ENCODE data around the gene LIMS2. TPM values are rescaled to one million over a fixed set of nuclear protein-coding genes. Genes with fewer than 3 reads are reported as not detected.

LIMS2 gene
- total RNA-seq, 4 donors from 2014 or later: 5.3 to 15.5 (median 9.9) TPM

DNA sequence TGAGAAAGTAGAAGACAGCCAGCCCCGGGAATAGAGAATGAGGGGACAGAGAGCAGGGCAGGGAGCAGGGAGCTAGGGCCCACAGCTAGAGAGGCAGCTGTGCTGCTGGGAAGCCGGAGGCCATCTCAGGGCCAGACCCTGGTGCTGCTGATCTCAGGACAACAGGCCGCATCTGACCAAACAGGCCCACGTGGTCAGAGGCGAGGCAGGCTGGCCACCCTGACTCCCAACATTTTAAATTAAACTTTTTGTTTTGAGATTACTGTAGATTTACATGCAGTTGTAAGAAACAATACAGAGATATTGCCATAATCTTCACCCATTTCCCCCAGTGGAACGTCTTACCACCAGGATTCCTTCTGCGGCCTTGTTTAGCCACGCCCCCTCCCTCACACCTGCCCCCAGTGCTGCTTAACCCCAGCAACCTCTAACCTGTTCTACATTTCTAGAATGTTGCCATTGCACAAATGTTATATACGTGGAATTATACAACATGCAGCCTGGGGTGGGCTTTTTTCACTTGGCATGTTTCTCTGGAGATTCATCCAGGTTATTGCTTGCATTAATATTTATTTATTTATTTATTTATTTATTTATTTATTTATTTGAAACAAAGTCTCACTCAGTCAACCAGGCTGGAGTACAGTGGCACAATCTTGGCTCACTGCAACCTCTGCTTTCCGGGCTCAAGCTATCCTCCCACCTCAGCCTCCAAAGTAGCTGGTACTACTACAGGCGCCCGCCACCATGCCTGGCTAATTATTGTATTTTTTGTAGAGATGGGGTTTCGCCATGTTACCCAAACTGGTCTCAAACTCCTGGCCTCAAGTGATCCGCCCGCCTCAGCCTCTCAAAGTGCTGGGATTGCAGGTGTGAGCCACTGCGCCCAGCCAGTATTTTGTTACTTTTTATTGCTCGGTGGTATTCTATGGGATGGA, 78.0 kb downstream of the LIMS2 start:
- intact Hi-C loops (cut with DNase I; ENCODE audit: low total_unique reads): no loop called here

DNA sequence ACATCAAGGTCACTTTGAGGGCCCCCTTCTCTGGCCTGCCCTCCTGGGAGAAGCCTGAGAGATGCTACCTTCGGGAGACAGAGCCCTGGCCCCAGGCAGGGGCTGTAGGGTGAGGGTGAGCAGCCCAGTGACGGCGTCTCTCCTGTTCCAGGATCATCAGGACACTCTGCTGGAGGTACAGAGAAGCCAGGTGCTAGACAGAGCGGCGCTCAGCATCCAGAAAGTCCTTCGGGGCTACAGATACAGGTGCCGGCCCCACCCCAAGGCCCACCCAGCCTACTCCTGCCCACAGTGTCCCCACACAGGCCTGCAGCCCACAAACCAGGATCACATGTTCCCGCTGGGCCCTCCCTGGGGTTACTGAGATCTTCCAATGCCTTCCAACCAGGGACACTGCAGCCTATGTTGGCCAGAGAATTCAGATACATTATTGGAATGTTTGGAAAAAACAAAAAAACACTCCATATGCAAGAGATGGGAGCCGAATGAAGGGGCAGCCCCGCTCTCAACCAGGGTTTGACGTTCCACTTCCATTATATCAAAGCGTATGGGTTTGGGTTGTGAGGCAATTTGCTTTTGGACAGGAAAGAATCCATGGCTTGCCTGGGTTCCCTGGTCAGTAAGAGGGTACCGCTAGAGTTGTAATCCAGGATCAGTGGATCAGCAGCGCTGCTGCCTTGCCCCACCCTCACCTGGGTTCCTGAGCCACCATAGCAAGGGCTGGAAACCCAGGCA, 78.9 kb downstream of the LIMS2 start:
- in situ Hi-C loops (cut with MboI; ENCODE audit: low sequenced_read_pairs in 4 of 4) (no loop called here), intact Hi-C loops (cut with DNase I; ENCODE audit: low total_unique reads) (no loop called here)
- TF ChIP-seq, protein P1, sequence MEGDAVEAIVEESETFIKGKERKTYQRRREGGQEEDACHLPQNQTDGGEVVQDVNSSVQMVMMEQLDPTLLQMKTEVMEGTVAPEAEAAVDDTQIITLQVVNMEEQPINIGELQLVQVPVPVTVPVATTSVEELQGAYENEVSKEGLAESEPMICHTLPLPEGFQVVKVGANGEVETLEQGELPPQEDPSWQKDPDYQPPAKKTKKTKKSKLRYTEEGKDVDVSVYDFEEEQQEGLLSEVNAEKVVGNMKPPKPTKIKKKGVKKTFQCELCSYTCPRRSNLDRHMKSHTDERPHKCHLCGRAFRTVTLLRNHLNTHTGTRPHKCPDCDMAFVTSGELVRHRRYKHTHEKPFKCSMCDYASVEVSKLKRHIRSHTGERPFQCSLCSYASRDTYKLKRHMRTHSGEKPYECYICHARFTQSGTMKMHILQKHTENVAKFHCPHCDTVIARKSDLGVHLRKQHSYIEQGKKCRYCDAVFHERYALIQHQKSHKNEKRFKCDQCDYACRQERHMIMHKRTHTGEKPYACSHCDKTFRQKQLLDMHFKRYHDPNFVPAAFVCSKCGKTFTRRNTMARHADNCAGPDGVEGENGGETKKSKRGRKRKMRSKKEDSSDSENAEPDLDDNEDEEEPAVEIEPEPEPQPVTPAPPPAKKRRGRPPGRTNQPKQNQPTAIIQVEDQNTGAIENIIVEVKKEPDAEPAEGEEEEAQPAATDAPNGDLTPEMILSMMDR (IDR thresholded peaks at IDR 0.05 in 4 of 5, conservative IDR thresholded peaks at IDR 0.05 in 1 of 5): no peak
- no peak for TF ChIP-seq POLR2A (IDR thresholded peaks at IDR 0.05)
- H3K27me3 ChIP-seq: no peaks in the 10 kb centered on the region
- H3K4me1 ChIP-seq: no peaks in the 10 kb centered on the region
- no peak for ATAC-seq
- no peaks in the 10 kb centered on the region for H3K36me3 ChIP-seq
- H3K4me3 ChIP-seq: no peak overlapping the region
- H3K27ac ChIP-seq: no peak overlapping the region
- DNase-seq: no peak
- H3K9me3 ChIP-seq: no peaks in the 10 kb centered on the region

More for the DNA sequence above, 78.0 kb downstream of the LIMS2 start:
- no peaks in the 10 kb centered on the region for H3K4me1 ChIP-seq
- H3K36me3 ChIP-seq: no peaks in the 10 kb centered on the region
- DNase-seq (no peak), ATAC-seq (no peak)
- no peak overlapping the region for H3K4me3 ChIP-seq
- H3K27me3 ChIP-seq: no peaks in the 10 kb centered on the region
- in situ Hi-C loops (cut with MboI; ENCODE audit: low sequenced_read_pairs in 4 of 4): no loop called here
- no peaks in the 10 kb centered on the region for H3K9me3 ChIP-seq
- no peak overlapping the region for H3K27ac ChIP-seq
- TF ChIP-seq, protein P1 (IDR thresholded peaks at IDR 0.05 in 4 of 5, conservative IDR thresholded peaks at IDR 0.05 in 1 of 5): no peak
- no peak for TF ChIP-seq POLR2A (IDR thresholded peaks at IDR 0.05)

DNA sequence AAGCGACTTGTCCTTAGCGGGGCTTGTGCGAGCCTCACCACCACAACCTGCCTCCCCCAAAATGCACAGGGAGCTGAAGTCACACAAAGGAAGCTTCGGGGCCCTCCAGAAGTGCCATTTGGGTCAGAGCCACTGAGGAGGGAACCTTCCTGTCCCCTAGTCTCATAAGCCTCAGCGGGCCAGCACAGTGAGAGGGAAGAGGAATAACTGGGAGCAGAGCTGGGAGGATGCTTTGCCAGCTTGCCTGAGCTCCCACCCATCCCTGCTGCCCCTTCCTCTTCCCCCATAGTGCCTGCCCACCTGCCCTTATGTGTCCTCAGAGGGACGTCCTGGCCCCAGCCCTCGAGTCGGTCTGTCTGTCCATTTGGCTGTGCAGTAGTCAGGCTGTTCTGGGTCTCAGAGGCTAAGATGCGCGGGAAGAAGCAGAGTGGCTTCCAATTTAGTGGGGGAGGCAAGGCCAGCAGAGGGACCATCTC, 81.2 kb downstream of the LIMS2 start:
- intact Hi-C loops (cut with DNase I; ENCODE audit: low total_unique reads) (loop anchor here (5.0 kb wide), 1 partner anchor 103 kb away; no protein-coding TSS in a partner anchor), in situ Hi-C loops (cut with MboI; ENCODE audit: low sequenced_read_pairs in 4 of 4) (no loop called here)
- no peak for TF ChIP-seq POLR2A (IDR thresholded peaks at IDR 0.05)
- TF ChIP-seq, protein P1 (IDR thresholded peaks at IDR 0.05 in 4 of 5, conservative IDR thresholded peaks at IDR 0.05 in 1 of 5): no peak
- DNase-seq: no peak
- no peaks in the 10 kb centered on the region for H3K9me3 ChIP-seq
- ATAC-seq: no peak
- no peak overlapping the region for H3K4me3 ChIP-seq
- H3K36me3 ChIP-seq: no peaks in the 10 kb centered on the region
- no peaks in the 10 kb centered on the region for H3K4me1 ChIP-seq
- no peaks in the 10 kb centered on the region for H3K27me3 ChIP-seq
- no peak overlapping the region for H3K27ac ChIP-seq

DNA sequence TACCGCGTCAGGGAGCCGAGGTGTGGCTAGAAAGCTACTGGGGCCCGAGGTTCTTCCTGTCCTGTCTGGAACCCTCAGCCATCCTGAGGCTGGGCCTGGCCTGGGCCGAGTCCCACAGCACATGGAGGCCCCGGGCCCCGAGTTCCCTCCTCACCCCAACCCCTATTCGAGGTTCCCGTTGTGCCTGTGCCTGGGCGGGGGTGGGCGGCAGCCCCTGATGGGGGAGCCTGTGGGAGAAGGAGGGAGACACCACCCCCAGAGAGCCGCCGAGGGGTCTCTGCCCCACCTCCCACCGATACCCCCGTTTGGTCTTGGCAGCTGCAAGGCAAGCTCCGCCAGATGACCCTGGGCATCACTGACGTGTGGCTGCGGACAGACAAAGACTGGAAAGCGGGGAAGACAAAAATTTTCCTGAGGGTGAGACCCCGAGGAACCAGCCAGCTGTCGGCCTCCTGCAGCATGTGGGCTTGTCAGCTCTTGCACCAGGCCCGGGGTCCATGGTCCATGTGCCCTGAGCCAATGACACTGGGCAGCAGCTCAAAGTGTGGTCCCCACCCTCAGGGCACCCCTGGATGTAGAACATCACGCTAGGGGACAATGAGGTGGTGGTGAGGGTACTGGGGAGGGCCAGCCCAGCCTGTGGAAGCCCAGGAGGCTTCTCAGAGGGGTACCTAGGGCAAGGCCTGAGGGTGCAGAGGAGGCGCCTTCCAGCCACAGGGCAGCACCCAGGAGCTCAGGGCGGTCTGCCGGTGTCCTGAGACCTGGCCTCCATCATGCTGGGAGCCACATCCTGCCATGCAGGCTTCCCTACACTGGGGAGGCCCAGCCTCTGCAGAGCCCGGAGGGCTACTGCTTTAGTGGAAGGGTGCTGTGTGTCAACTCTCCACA, 81.9 kb downstream of the LIMS2 start:
- no peak overlapping the region for H3K4me3 ChIP-seq
- intact Hi-C loops (cut with DNase I; ENCODE audit: low total_unique reads): loop anchor here (5.0 kb wide), 1 partner anchor 104 kb away; no protein-coding TSS in a partner anchor
- H3K36me3 ChIP-seq: no peaks in the 10 kb centered on the region
- in situ Hi-C loops (cut with MboI; ENCODE audit: low sequenced_read_pairs in 4 of 4): no loop called here
- no peak for DNase-seq
- H3K27ac ChIP-seq: no peak overlapping the region
- H3K4me1 ChIP-seq: no peaks in the 10 kb centered on the region
- H3K27me3 ChIP-seq: no peaks in the 10 kb centered on the region
- ATAC-seq: no peak
- TF ChIP-seq, protein P1 (IDR thresholded peaks at IDR 0.05 in 4 of 5, conservative IDR thresholded peaks at IDR 0.05 in 1 of 5): no peak
- no peak for TF ChIP-seq POLR2A (IDR thresholded peaks at IDR 0.05)
- H3K9me3 ChIP-seq: no peaks in the 10 kb centered on the region

All from gastrocnemius medialis (tissue), 4 donors.